Caco-2 (cell line): ENCODE data around the gene BEAN1. TPM values are rescaled to one million over a fixed set of nuclear protein-coding genes. Genes with fewer than 3 reads are reported as not detected.

ENCODE experiments used
- BruUV-seq: library from RNA; stranded (reverse); fragments of 400-500 nt; replicated peaks from 2 replicates; lab custom pipeline; 2021; lab: Mats Ljungman, UMichigan
- CTCF ChIA-PET: fragments of 300-600 bp; sonication (Branson Sonifier 250); formaldehyde crosslinking; loops from one replicate; lab custom pipeline; 2022; ENCODE audit warnings: antibody characterized with exemption; lab: Charles Lee
- POLR2A ChIA-PET: fragments of 300-600 bp; sonication (Branson Sonifier 250); formaldehyde crosslinking; loops from one replicate; lab custom pipeline; 2022; ENCODE audit warnings: antibody characterized with exemption; lab: Charles Lee
- DNase-seq, 2 experiments: peaks; one replicate each; pipeline versions ENCODE4 v3.0.0 to v3.0.0-alpha.2; 2020 to 2022
- H3K27me3 ChIP-seq: replicated peaks from 2 replicates; pipeline ENCODE4 v1.6.0; 2011; ENCODE audit warnings: low read length; ENCODE audit not compliant: control insufficient read depth, insufficient read depth
- H3K36me3 ChIP-seq: 2 replicates; pipeline ENCODE4 v1.5.1; 2011; ENCODE audit warnings: low read length; ENCODE audit not compliant: control insufficient read depth, insufficient read depth
- H3K4me1 ChIP-seq: fragments of 250-450 bp; sonication (Bioruptor Pico); 2 replicates; pipeline ENCODE4 v1.5.1; 2020; ENCODE audit warnings: mild to moderate bottlenecking
- H3K4me3 ChIP-seq: 2 replicates; pipeline ENCODE4 v1.5.1; 2011; ENCODE audit warnings: low read depth, mild to moderate bottlenecking, control low read depth, low read length
- H3K9me3 ChIP-seq: fragments of 250-450 bp; sonication (Bioruptor Pico); 2 replicates; pipeline ENCODE4 v1.5.1; 2020; ENCODE audit warnings: mild to moderate bottlenecking, moderate library complexity
- H3K27ac Mint-ChIP-seq: one replicate; pipeline ENCODE4 v1.8.0; 2022; ENCODE audit warnings: mixed read lengths; ENCODE audit not compliant: unreplicated experiment
- H3K27me3 Mint-ChIP-seq: one replicate; pipeline ENCODE4 v1.8.0; 2022; ENCODE audit warnings: mixed read lengths; ENCODE audit not compliant: insufficient read depth, unreplicated experiment
- H3K36me3 Mint-ChIP-seq: one replicate; pipeline ENCODE4 v1.8.0; 2022; ENCODE audit warnings: mild to moderate bottlenecking, mixed read lengths; ENCODE audit not compliant: insufficient read depth, unreplicated experiment
- H3K4me1 Mint-ChIP-seq: one replicate; pipeline ENCODE4 v1.8.0; 2022; ENCODE audit warnings: low read depth, mixed read lengths; ENCODE audit not compliant: unreplicated experiment
- H3K4me3 Mint-ChIP-seq: one replicate; pipeline ENCODE4 v1.8.0; 2022; ENCODE audit warnings: mild to moderate bottlenecking, moderate library complexity, mixed read lengths; ENCODE audit not compliant: unreplicated experiment
- H3K9me3 Mint-ChIP-seq: one replicate; pipeline ENCODE4 v1.8.0; 2022; ENCODE audit warnings: mixed read lengths; ENCODE audit not compliant: unreplicated experiment
- CTCF ChIP-seq, 2 experiments: fragments of 200-600 bp in 1 of 2; IDR thresholded peaks; 1 replicate in 1 of 2; 2 replicates in 1 of 2; pipeline versions ENCODE4 v1.5.1 to v1.8.0; 2011 to 2022; ENCODE audit warnings: antibody characterized with exemption in 1 of 2, control low read depth in 1 of 2, inconsistent platforms in 1 of 2, low read depth in 1 of 2, low read length in 1 of 2, mild to moderate bottlenecking in 1 of 2, moderate library complexity in 1 of 2; ENCODE audit not compliant: insufficient read depth in 1 of 2, severe bottlenecking in 1 of 2, unreplicated experiment in 1 of 2
- intact Hi-C: fragments of 100-400 bp; cut with micrococcal nuclease; formaldehyde crosslinking; loops from one replicate; pipeline ENCODE4 v1.10.0; 2022; ENCODE audit not compliant: unreplicated experiment
- total RNA-seq: library from RNA; stranded (reverse); gene quantifications from 2 replicates; pipeline ENCODE4 v1.2.3, GENCODE V29; 2022

The BEAN1 gene
- total RNA-seq, 1 experiment from 2014 or later, result not detected

GRCh38 chr16:66522816-66523590, 95.9 kb downstream of the BEAN1 start:
- no peak overlapping the region for H3K4me3 ChIP-seq
- no peaks in the 10 kb centered on the region for H3K4me1 Mint-ChIP-seq
- H3K27me3 Mint-ChIP-seq, result no peaks in the 10 kb centered on the region
- H3K4me1 ChIP-seq, result peaks cover 2% of the 10 kb centered on the region
- no TSS peak for BruUV-seq
- POLR2A ChIA-PET, result no interaction called here
- CTCF ChIA-PET, result no interaction called here
- no peaks in the 10 kb centered on the region for H3K9me3 ChIP-seq
- no peak for DNase-seq
- no peak for TF ChIP-seq CTCF (IDR thresholded peaks at IDR 0.05; ENCODE audit: insufficient read depth in 1 of 2, low read depth in 1 of 2, low read length in 1 of 2, severe bottlenecking in 1 of 2, unreplicated experiment in 1 of 2)
- intact Hi-C loops, result no loop called here
- no peaks in the 10 kb centered on the region for H3K27me3 ChIP-seq
- H3K27ac Mint-ChIP-seq, result no peak overlapping the region
- H3K9me3 Mint-ChIP-seq, result no peaks in the 10 kb centered on the region
- H3K36me3 Mint-ChIP-seq, result no peaks in the 10 kb centered on the region
- H3K36me3 ChIP-seq, result no peaks in the 10 kb centered on the region; the same call in 1 of the 2 replicates
- no peak overlapping the region for H3K4me3 Mint-ChIP-seq

GRCh38 chr16:66523861-66524354, 96.8 kb downstream of the BEAN1 start:
- no peak overlapping the region for H3K27ac Mint-ChIP-seq
- no peaks in the 10 kb centered on the region for H3K27me3 ChIP-seq
- POLR2A ChIA-PET, result no interaction called here
- no peaks in the 10 kb centered on the region for H3K36me3 Mint-ChIP-seq
- no peaks in the 10 kb centered on the region for H3K27me3 Mint-ChIP-seq
- H3K4me1 ChIP-seq, result no peaks in the 10 kb centered on the region
- TF ChIP-seq CTCF (IDR thresholded peaks at IDR 0.05; ENCODE audit: insufficient read depth in 1 of 2, low read depth in 1 of 2, low read length in 1 of 2, severe bottlenecking in 1 of 2, unreplicated experiment in 1 of 2), result no peak
- DNase-seq, result no peak
- H3K9me3 Mint-ChIP-seq, result no peaks in the 10 kb centered on the region
- peaks cover 1% of the 10 kb centered on the region; the same call in 1 of the 2 replicates for H3K36me3 ChIP-seq
- intact Hi-C loops, result no loop called here
- H3K4me3 ChIP-seq, result no peak overlapping the region
- CTCF ChIA-PET, result no interaction called here
- H3K9me3 ChIP-seq, result no peaks in the 10 kb centered on the region
- no TSS peak for BruUV-seq
- no peaks in the 10 kb centered on the region for H3K4me1 Mint-ChIP-seq
- H3K4me3 Mint-ChIP-seq, result no peak overlapping the region

GRCh38 chr16:66524601-66525164, 97.6 kb downstream of the BEAN1 start:
- H3K4me3 Mint-ChIP-seq, result no peak overlapping the region
- CTCF ChIA-PET, result no interaction called here
- POLR2A ChIA-PET, result no interaction called here
- no peaks in the 10 kb centered on the region for H3K4me1 Mint-ChIP-seq
- intact Hi-C loops, result no loop called here
- no peaks in the 10 kb centered on the region for H3K4me1 ChIP-seq
- no peaks in the 10 kb centered on the region for H3K9me3 ChIP-seq
- no peaks in the 10 kb centered on the region for H3K27me3 ChIP-seq
- no TSS peak for BruUV-seq
- 0 out of 2 replicates have a peak, but pooled peaks cover 1% of the 10 kb centered on the region for H3K36me3 ChIP-seq
- H3K27ac Mint-ChIP-seq, result no peak overlapping the region
- TF ChIP-seq CTCF (IDR thresholded peaks at IDR 0.05; ENCODE audit: insufficient read depth in 1 of 2, low read depth in 1 of 2, low read length in 1 of 2, severe bottlenecking in 1 of 2, unreplicated experiment in 1 of 2), result no peak
- no peak for DNase-seq
- H3K36me3 Mint-ChIP-seq, result no peaks in the 10 kb centered on the region
- no peak overlapping the region for H3K4me3 ChIP-seq
- H3K9me3 Mint-ChIP-seq, result no peaks in the 10 kb centered on the region
- H3K27me3 Mint-ChIP-seq, result no peaks in the 10 kb centered on the region
